DMS114 treated with DMSO at 0.1 percent for 48 hours (cell line): ENCODE measurements around the gene AMN.
"Not testable (repeated sequence)": the region's sequence is repeated elsewhere in the genome, so short reads cannot be mapped to it uniquely, and the experiment has no call there.

Experiments
- DNase-seq: peaks from one replicate; lab custom pipeline; 2025; ENCODE audit not compliant: unreplicated experiment; lab: John Stamatoyannopoulos, UW

AMN gene

GRCh38 chr14:102922490-102923200 lies at the start of gene AMN:
TSS of gene AMN (plus strand) at chr14:102922663. CDS start at chr14:102922689, 26 bp downstream.
- DNase-seq: no peak

DNA sequence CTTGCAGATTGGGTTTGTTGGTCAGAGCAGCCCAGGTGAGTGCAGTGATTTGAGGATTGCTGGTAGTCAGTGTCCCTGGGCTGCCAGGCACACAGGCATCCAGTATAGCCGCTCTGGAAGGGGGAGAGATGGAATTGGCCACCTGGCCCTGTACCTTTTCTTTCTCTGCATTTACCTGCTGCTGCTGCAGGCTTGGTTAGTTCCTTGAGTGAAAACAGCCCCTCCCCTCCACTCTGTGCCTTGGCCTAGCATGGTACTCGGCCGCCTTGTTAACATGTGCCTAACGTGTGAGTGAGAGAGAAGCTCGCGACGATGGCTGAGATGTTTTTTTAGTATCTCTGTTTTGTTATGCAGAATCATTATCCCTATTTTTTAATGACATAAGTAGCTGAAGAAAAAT lies 49.3 kb upstream of the AMN start:
- DNase-seq: no peak

GRCh38 chr14:102873546-102874061 lies 48.9 kb upstream of the AMN start:
- no peak for DNase-seq

GRCh38 chr14:102875652-102876051 lies 46.8 kb upstream of the AMN start:
- no peak for DNase-seq

- DNase-seq: not testable (repeated sequence)
Observed at GRCh38 chr14:102877511-102877910, 45.0 kb upstream of the AMN start.

DNA sequence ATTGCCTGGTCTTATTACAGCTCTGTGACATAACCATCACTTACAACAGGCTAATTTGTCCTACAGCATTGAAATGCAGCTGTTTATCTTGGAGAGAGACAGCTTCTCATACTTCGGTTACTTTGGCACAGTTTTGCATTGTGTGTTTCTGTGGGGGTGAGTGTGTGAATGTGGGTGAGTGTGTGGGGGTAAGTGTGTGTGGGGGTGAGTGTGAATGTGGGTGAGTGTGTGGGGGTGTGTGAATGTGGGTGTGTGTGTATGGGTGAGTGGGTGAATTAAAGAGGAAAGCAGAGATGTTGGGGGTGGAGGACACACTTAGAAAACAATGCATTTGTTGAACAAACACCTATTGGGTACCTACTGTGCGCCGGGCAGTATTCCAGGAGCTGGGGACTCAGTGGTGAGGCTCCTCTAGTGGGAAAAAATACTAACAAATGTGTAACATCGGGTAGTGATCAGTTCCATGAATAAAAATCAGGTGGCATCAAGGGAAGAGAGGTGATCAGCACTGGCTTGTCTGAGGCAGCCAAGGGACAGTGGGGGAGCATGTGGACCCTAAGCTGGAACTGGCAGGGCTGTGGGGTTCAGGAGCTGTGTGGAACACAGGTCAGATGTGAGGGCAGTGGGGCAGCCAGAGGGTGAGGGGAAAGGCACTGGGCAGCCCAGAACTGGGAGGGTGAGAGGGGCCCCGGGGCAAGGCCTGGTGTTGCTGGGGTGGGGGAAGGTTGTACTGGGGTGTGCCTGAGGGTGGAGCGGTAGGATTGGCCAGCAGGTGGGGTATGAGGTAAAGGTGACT lies 44.1 kb upstream of the AMN start:
- no peak for DNase-seq

GRCh38 chr14:102878970-102879460 lies 43.4 kb upstream of the AMN start:
- no peak for DNase-seq

DNA sequence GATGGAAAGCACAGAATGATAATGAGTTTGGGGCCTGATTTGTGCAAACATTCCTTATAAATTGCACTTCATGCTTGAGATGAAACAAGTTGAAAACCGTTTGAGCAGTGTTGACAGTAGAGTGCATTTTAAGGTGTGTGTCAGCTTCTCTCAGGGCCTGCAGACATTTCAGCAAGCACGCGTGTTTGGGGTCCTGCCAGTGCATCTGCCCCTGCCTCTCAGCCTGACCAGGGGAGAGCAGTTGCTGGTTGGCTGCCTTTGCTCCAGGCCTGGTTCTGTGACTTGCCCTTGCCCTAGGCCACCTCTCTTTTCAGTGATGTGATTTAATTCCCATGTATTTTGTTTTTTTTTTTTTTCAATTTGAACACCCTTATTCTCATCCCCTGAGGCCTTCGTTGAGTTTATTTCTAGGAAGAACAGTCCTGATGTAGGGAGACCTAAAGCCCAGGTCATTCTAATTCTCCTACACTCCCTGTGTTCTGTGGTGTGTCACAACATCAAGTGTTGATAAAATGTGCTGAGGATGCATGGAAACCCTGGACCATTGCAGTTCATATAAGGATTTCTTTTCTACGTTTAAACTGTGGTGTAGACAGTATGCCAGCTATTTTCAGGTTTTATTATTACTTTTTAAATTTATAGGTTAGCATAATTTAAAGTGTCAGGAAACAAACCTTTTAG lies 40.1 kb upstream of the AMN start:
- DNase-seq: no peak

DNA sequence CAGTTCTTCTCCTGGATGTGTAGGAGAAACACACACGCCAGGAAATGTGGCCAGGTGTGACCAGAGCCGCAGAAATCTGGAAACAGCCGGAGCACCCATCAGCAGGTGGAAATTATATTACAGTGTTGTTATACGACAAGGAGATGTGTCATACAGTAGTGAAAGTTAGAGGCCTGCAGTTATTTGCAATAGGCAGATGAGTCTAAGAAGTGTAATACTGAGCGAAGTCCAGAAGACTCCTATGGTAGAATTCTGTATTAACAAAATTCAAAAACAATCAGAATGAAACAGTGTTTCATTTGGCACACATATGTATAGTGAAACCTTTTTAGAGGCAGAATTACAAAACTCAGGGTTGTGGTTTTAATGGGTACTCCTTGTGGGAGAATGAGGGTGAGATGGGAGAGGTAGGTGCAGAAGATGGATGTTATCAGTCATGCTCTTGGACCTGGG lies 39.3 kb upstream of the AMN start:
- DNase-seq: no peak

DNA sequence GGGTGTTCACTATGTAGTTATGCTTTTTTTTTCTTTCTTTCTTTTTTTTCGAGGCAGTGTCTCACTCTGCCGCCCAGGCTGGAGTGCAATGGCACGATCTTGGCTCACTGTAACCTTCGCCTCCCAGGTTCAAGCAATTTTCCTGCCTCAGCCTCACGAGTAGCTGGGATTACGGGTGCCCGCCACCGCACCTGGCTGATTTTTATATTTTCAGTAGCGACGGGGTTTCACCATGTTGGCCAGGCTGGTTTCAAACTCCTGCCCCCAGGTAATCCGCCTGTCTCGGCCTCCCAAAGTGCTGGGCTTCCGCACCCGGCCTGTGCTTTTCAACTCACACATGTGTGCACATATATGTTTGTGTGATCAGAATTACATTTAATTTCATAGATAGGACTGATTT lies 38.9 kb upstream of the AMN start:
- no peak for DNase-seq

- DNase-seq: no peak
Observed at GRCh38 chr14:102885737-102886447, 36.6 kb upstream of the AMN start.

DNA sequence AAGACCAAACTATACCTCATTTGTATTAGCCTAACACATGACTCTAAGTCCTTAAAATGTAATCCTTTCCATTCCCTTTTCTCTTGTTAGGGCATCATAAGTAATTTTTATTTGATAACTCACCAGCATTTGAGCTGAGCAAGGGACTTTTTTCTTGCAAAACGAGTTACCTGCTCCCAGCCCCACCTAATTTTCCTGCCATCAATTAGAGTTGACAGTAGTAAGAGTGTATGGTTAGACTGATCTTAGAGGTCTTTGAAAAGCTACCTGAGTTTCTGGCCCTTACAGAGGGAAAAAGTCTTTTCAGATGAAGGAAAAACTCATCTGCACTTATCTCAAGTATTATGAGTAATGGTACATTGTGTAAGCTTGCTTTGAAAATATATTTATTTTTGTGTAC lies 33.7 kb upstream of the AMN start:
- no peak for DNase-seq

DNA sequence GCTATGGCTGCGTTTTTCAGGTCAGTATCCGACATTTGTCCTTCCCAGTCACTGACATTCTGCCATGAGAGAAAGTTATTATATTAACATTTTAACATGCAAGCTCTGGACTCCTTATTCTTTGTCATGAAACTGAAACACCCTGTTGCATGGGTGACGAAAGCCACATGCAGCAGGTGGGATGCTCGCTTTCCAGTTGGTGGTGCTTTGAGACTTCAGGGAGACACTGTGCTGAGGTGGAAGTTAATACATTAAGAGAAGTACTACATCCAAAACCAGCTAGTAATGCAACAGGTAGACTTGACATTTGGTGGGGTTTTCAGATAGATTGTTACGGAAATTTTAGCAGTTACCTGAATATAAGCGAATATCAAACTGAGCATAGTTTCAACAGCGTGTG lies 32.8 kb upstream of the AMN start:
- no peak for DNase-seq

GRCh38 chr14:102891111-102891510 lies 31.4 kb upstream of the AMN start:
- no peak for DNase-seq

GRCh38 chr14:102891556-102891955 lies 30.9 kb upstream of the AMN start:
- no peak for DNase-seq

DNA sequence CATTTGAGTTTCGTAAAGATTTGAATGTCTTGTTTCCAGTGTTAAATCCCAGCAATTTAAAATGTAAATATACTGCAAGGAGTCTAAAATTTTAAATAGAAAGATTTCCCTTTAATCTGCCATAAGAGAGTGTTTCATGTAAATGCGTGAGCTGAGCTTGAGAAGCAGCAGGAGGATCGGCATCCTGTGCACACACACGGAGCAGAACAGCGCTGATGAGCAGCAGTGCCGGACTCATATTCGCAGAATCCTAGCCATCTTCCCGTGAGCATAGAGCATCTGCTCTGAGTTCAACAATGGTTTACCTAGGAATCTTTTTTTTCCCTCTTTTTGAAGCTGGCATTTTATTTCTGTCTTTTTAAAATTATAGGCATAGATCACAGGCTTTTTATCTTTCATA lies 29.8 kb upstream of the AMN start:
- no peak for DNase-seq

- no peak for DNase-seq
Observed at GRCh38 chr14:102893452-102893851, 29.0 kb upstream of the AMN start.

DNA sequence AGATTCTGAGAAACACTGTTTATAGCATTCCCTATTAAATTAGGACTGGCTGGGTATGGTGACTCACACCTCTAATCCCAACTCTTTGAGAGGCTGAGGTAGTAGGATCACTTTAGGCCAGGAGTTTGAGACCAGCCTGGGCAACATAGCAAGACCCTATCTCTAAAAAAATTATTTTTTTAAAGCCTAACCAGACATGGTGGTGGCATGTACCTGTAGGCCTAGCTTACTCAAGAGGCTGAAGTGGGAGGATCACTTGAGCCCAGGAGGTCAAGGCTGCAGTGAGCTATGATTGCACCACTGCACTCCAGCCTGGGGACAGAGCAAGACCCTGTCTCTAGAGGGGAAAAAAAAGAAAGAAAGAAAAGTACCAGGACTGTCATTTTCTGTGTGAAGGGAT lies 25.7 kb upstream of the AMN start:
- DNase-seq: not testable (repeated sequence)

DNA sequence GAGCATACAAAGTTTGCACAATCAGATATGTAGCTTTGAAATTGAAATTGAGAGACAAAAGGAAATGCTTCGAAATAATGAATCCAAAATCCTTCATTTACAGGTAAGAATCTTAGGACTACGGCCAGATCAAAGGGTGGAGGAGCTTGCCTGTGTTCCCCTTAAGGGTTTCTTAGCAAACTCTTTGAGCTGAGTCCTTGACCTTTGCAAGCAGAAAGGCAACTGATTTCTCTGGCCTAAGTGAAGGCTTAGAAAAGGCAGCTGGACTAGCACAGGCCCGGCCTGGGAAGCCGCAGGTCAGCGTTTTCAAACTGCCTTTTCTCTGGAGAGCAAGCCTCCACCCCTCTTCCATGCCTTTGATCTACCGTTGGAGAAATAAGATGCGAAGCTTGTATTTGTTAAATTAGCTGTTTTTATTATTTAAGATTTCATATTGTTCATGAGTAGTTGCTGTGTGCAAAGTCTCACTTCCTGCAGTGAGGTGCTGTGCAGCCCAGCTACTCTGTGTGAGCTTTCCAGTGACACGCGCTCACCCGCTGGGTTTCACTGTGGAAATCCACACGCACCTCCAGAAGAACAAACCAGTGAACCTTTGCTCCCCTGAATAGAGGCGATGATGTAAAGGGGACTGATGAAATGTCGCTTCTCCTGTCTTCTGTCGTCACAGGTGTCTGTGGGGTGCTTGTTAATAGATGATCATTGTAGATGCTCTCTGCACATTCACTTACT lies 25.0 kb upstream of the AMN start:
- no peak for DNase-seq

- no peak for DNase-seq
Observed at GRCh38 chr14:102898298-102898697, 24.2 kb upstream of the AMN start.
